ENCODE measurements around the gene TLK1. TPM values are rescaled to one million over a fixed set of nuclear protein-coding genes. Genes with fewer than 3 reads are reported as not detected.

Gene TLK1
- total RNA-seq, 6 experiments from 2014 or later = 18.4 to 40.2 (median 29.0) TPM

GRCh38 chr2:171036532-171036931, 124.2 kb downstream of the TLK1 start:
- no peak for ATAC-seq
- 100% methylated on average over 2 of the region's 2 CpGs for WGBS (ENCODE audit: insufficient coverage, low coverage, low lambda C conversion rate, missing lambda C conversion rate)
- intact Hi-C loops (cut with DNase I) = no loop called here

GRCh38 chr2:171034315-171034714, 126.4 kb downstream of the TLK1 start:
- no peaks in the 10 kb centered on the region for H3K4me1 ChIP-seq
- no peak overlapping the region for H3K4me3 ChIP-seq
- TF ChIP-seq, protein P1, sequence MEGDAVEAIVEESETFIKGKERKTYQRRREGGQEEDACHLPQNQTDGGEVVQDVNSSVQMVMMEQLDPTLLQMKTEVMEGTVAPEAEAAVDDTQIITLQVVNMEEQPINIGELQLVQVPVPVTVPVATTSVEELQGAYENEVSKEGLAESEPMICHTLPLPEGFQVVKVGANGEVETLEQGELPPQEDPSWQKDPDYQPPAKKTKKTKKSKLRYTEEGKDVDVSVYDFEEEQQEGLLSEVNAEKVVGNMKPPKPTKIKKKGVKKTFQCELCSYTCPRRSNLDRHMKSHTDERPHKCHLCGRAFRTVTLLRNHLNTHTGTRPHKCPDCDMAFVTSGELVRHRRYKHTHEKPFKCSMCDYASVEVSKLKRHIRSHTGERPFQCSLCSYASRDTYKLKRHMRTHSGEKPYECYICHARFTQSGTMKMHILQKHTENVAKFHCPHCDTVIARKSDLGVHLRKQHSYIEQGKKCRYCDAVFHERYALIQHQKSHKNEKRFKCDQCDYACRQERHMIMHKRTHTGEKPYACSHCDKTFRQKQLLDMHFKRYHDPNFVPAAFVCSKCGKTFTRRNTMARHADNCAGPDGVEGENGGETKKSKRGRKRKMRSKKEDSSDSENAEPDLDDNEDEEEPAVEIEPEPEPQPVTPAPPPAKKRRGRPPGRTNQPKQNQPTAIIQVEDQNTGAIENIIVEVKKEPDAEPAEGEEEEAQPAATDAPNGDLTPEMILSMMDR (IDR thresholded peaks at IDR 0.05) = no peak
- TF ChIP-seq POLR2A (IDR thresholded peaks at IDR 0.05) = no peak
- ATAC-seq (no peak), DNase-seq (no peak)
- peaks cover 0 to 22% (median 6%) of the 10 kb centered on the region in 4 donors for H3K36me3 ChIP-seq
- intact Hi-C loops (cut with DNase I) = no loop called here
- no peaks in the 10 kb centered on the region for H3K27me3 ChIP-seq
- WGBS (ENCODE audit: insufficient coverage, low coverage, low lambda C conversion rate, missing lambda C conversion rate) = 39% methylated on average over 2 of the region's 2 CpGs
- H3K9me3 ChIP-seq = no peaks in the 10 kb centered on the region
- H3K27ac ChIP-seq = no peak overlapping the region

More at GRCh38 chr2:171036532-171036931, 124.2 kb downstream of the TLK1 start:
- H3K27me3 ChIP-seq = no peaks in the 10 kb centered on the region
- H3K27ac ChIP-seq = no peak overlapping the region
- TF ChIP-seq, protein P1 (IDR thresholded peaks at IDR 0.05) = no peak
- no peaks in the 10 kb centered on the region for H3K4me1 ChIP-seq
- H3K4me3 ChIP-seq = no peak overlapping the region
- H3K36me3 ChIP-seq = peaks cover 0 to 15% (median 6%) of the 10 kb centered on the region in 4 donors
- no peak for DNase-seq
- no peaks in the 10 kb centered on the region for H3K9me3 ChIP-seq

DNA sequence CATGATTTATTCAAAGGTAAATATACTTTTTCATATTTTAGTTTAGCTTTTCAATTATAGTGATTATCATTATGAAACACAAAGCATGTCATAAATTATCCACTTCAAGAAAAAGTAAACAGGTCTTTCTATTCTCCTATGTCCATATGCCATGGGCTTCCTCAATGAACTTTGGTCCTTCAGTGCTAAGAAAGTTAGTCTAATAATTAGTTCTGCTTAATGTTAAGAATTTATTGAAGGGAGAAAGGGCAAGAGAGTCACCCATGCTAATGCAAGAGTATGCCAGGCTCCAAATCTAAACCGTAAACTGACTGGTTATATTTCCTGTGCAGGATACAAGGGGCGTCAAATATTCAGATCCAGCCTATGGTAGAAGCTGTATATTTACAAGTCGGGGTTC, 135.5 kb downstream of the TLK1 start:
- H3K4me3 ChIP-seq = no peak overlapping the region
- intact Hi-C loops (cut with DNase I) = no loop called here
- no peak overlapping the region for H3K27ac ChIP-seq
- H3K36me3 ChIP-seq = peaks cover 0 to 28% (median 6%) of the 10 kb centered on the region in 4 donors
- no peak for ATAC-seq
- DNase-seq = no peak
- H3K4me1 ChIP-seq = no peaks in the 10 kb centered on the region
- H3K27me3 ChIP-seq = no peaks in the 10 kb centered on the region
- H3K9me3 ChIP-seq = no peaks in the 10 kb centered on the region
- no peak for TF ChIP-seq POLR2A (IDR thresholded peaks at IDR 0.05)
- TF ChIP-seq, protein P1 (IDR thresholded peaks at IDR 0.05) = no peak
- 86% methylated on average over 3 of the region's 3 CpGs for WGBS (ENCODE audit: insufficient coverage, low coverage, low lambda C conversion rate, missing lambda C conversion rate)

DNA sequence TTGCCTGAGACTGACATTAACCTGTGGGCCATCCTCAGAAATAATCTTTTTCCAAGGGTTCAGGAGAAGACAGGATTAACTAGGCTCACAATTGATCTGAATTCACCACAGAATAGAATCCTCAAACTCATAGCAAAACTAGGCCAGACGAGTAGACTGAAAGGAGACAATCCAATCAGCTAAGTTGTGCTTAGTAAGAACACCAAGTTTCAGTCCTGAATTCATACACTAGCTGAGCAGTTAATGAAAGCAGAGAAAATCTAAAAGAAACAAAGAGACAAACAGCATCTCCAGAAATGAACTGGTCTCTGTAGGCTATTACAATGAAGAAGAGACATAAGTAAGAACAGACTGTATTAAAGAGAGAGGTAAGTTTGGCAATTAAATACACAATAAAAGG, 142.2 kb downstream of the TLK1 start:
- TF ChIP-seq, protein P1 (IDR thresholded peaks at IDR 0.05) = no peak
- TF ChIP-seq POLR2A (IDR thresholded peaks at IDR 0.05) = no peak
- ATAC-seq = no peak
- no peak for DNase-seq
- Histone ChIP-seq H3K36me3 (peaks cover 0 to 21% (median 10%) of the 10 kb centered on the region in 4 donors), H3K27ac (no peak overlapping the region), H3K4me3 (no peak overlapping the region), H3K9me3 (no peaks in the 10 kb centered on the region), H3K27me3 (no peaks in the 10 kb centered on the region), H3K4me1 (no peaks in the 10 kb centered on the region)
- 89% methylated on average over 1 of the region's 1 CpG for WGBS (ENCODE audit: insufficient coverage, low coverage, low lambda C conversion rate, missing lambda C conversion rate)
- intact Hi-C loops (cut with DNase I) = no loop called here

DNA sequence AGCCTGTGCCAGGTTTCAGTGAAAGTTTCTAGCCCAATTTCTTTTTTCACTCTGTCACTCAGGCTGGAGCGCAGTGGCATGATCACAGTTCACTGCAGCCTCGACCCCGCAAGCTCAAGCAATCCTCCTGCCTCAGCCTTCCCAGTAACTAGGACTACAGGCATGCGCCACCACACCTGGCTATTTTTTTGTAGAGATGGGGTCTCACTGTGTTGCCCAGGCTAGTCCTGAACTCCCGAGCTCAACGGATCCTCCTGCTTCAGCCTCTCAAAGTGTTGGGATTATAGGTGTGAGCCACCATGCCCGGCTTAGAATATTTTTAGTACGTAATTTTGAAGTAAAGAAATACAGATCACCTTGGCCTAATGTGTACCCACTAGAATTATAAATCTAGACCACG, 144.6 kb downstream of the TLK1 start:
- ATAC-seq (no peak), DNase-seq (no peak)
- 92% methylated on average over 9 of the region's 9 CpGs for WGBS (ENCODE audit: insufficient coverage, low coverage, low lambda C conversion rate, missing lambda C conversion rate)
- H3K27ac ChIP-seq = no peak overlapping the region
- intact Hi-C loops (cut with DNase I) = no loop called here
- H3K9me3 ChIP-seq = no peaks in the 10 kb centered on the region
- TF ChIP-seq, protein P1 (IDR thresholded peaks at IDR 0.05) = no peak
- no peak for TF ChIP-seq POLR2A (IDR thresholded peaks at IDR 0.05)
- H3K36me3 ChIP-seq = peaks cover 0 to 13% (median 3%) of the 10 kb centered on the region in 4 donors
- no peak overlapping the region for H3K4me3 ChIP-seq
- H3K4me1 ChIP-seq = no peaks in the 10 kb centered on the region
- no peaks in the 10 kb centered on the region for H3K27me3 ChIP-seq

All from right lobe of liver (tissue), 6 donors.